ENCODE results near the gene VPS11.
"Not testable (repeated sequence)": the region's sequence is repeated elsewhere in the genome, so short reads cannot be mapped to it uniquely, and the experiment has no call there.

Gene VPS11

DNA sequence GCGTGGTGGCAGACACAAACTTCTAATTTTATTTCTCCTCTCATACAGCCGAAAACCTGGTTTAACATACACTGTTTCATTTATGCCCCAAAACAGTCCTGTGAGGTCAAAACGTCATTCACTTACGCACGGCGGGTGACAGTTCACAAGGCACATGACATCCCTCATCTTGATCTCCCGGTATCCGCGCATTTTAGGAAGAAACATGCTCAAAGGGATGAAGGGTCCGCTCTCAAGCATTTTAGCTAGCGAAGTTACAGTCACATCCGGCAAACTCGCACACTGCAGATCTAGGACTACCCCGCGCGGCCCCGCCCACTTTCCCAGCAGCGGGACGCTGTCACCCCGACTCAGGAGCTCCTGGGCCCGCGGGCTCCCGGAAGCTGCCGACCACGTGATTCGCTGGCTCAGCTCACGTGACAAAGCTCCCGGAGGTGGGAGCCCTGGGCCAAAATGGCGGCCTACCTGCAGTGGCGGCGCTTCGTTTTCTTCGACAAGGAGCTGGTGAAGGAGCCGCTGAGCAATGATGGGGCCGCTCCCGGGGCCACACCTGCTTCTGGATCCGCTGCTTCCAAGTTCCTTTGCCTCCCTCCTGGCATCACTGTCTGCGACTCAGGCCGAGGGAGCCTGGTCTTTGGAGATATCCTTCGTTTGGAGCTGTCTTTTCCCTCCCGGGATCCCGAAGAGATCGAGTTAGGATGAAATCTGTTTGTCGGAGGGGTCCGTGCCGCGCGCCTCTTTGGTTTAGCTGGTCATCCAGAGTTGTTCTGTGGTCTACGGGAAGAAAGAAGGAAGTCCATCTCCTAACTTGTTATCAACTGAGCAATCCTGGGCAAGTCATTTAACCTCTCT lies at the start of gene VPS11:
Gene VPS11, plus strand, starts transcription at position 448 of the 852 bp plus-strand sequence. Its CDS starts 6 bp downstream, at position 454.
- peak; percentile 98 for DNase-seq (ENCODE audit: low spot score)

DNA sequence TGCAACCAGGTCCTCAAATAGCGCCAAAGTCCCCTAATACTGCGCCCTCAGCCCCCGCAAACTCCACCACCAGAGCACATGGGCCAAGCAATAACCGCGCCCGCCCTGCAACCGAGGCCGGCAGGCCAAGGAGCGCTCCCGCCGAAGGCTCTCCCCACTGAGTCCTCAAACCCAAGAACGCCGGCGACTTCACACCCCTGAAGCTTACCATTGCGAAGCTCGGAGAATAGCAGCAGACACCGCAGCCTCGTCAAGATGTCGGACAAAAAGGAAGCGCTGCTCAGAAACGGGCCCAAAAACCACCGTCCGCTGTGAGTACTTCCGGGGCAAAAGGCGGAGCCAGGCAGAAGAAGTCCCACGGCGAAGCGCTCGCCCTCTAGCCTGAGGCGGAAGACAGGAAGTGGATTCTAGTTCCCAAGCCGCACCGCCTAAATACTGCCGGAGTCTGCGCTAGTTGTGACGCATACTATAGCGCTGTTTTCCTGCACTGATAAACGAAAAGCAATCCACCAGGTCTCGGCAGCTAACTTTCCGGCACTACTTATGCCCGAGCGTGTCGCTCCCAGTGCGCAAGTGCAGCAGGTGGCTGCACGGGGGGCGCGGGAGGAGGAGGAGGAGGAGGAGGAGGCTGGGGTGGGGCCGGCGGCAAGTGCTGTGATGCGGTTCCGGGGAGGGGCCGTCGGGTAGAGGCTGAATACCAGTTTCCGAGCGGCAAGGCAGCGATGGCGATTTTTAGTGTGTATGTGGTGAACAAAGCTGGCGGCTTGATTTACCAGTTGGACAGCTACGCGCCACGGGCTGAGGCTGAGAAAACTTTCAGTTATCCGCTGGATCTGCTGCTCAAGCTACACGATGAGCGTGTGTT lies 49.3 kb upstream of the VPS11 start, which contains the start of the genes RPS25 and TRAPPC4:
Gene RPS25, minus strand, starts transcription at position 270 of the 865 bp plus-strand sequence. Its CDS starts 59 bp downstream, at position 211.
Gene TRAPPC4, plus strand, starts transcription at position 693 of the 865 bp plus-strand sequence. Its CDS starts 30 bp downstream, at position 723.
- DNase-seq (ENCODE audit: low spot score): peak; percentile 95

DNA sequence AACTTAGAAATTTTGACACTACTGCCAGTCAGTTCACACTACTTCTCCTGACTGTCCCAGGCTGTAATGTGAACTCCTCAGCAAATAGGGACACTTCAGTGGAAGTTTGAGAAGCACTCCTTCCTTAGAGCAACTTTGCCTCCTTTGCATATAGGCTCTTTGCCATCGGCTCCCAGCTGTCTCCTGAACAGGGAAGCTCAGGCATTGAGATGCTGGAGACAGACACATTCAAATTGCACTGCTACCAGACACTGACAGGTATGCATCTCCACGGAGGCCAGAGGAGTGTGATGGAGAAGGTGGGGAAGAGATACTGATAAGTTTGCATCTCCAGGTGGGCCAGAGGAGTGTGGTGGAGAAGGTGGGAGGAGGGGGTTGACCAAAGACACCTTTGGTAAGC lies 47.6 kb upstream of the VPS11 start:
- no peak for DNase-seq (ENCODE audit: low spot score)

DNA sequence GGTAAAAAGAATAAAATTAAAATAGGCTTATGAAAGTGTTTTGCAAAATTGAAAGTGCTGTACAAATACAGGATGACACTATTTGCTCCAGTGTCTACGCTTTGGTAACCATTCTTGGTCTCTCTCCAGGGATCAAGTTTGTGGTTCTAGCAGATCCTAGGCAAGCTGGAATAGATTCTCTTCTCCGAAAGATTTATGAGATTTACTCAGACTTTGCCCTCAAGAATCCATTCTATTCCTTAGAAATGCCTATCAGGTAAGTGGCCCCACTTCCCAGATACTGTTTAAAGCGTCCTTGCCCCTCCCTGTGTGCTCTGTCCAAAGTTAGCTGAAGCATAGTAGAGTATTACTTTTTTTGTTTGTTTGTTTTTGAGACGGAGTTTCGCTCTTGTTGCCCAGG lies 46.0 kb upstream of the VPS11 start:
- DNase-seq (ENCODE audit: low spot score): no peak

DNA sequence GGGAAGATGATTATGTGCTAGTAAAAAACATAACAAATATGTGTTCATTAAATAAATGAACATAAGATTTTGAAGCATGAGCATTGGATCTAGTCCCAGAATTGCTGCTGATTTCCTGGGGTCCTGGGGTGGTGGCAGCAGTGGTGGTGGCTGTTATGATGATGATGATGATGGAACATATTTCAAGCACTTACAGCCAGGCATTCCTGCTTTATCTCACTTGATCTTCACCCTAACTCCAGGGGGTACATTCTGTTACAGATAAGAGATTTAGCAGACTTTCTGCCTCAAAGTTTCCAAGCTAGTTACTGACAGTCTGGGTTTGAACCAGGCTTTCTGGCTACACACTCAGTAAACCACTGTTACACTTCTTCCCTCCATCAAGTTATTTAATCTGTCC lies 43.9 kb upstream of the VPS11 start:
- no peak for DNase-seq (ENCODE audit: low spot score)

DNA sequence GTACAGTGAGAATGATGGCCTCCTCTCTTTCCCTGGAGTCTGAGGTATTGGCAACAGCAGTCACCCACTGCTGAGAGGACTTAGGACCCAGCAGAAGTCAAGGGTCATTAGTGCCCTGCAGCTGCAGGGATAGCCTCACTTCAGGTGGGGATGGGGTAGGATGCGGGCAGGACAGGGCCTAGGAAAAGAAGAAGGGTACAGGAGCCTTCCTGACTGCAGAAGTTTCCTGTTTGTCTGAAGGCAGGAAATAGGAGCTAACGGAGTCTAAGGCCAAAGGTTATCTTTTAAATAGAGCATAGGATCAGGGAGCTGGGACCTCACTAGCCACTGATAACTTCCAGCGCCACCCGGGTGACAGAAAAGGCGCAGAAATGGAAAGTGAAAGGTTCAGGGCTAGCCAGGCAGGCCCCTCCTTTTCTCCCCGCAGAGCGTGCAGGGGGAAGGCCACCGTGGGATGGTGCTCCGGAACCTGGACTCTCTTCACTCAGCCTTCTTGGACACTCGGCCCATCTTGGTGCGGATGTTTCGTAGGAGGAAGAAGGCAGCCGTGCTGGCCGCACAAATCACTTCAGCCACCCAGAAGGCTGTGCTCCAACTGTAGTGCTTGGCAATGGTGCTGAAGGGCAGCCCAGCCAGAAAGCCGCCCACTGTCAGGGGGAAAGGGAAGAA lies 43.1 kb upstream of the VPS11 start:
- DNase-seq (ENCODE audit: low spot score): no peak

DNA sequence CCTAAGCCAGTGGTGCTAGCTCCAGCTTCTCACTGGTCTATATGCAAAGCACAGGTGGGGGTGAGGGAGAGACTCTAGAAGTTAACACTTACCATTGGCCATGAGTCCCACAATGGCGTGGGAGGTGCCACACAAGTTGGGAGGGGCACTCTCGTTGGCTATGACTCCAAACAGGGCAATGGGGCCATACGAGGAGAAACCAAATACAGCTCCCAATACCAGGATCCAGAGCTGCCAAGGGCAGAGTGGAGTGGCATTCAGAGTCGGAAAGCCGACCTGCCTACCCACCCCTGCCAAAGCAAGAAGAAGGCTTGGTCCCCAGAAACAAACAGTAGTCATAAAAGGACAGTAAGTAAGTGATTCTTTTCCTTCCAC lies 42.5 kb upstream of the VPS11 start:
- DNase-seq (ENCODE audit: low spot score): no peak

DNA sequence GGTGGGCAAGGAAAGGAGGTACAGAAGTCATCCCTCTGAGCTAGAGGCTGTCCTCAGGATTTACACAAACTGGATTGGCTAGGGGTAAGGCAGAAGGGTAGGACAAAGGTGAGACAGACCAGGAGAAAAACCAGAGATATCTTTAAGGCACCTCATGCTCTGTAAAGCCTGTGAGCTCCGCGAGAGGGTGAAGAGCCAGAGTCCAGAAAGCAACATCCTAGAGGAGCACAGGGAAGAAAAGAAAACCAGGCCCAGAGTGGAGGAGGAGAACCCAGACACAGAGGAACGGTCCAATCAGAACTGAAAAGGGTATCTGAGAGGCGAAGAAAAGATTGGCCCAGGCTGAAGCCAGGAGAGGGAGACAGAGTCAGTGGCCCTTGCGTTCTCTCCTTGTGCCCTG lies 42.1 kb upstream of the VPS11 start:
- no peak for DNase-seq (ENCODE audit: low spot score)

DNA sequence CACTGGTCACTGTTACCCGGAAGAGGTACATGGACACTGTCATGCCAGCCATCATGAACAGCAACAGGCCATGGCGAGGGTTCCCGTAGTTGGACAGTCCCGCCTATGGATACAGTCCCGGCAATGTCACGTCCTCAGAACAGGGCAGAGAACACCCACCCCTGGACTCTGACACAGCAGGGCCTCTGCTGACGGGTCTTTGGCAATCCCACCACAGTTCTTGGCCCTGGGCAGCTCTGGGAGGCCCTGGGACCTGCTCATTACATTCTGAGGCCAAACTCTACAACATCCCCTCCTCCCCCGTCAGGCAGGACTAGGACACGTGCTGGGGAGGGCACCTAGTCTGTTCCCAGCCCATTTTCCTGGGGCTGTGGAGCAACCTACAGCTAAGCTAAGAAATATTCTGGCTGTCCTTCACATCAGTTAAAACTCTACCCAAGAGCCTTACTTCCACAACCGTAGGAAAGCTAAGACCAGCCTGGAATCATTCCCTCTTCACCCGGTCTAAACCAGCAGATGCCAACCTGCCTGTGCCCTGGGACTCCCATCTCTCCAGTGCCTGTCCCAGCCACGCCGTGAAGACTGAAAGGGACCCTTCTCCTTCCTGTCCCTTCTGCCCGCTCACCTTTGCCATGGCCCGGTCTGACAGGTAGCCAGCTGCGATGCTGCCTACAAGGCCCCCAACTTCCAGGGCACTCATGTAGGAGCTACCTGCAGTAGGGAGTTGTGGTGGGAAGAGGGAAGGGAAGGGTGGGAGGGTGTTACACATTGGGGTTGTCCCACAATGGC lies 41.4 kb upstream of the VPS11 start:
- no peak for DNase-seq (ENCODE audit: low spot score)

DNA sequence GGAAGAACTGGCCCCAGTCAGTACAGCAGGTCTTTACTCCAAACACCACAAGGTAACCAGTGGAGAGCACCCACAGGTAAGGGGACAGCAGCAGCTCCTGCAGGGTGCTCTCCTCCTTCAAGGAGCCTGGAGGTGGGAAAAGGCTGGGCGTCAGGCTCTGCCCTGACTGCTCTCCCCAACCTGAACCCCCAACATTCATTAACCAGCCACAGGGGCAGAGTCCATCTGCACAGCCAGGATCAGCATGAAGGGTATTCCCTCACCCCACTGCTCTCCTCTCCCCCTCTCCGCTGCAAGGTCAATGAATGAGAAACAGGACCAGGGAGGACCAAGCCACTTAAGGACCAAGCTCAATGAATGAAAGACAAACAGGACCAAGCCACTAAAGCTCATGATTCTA lies 40.6 kb upstream of the VPS11 start:
- no peak for DNase-seq (ENCODE audit: low spot score)

DNA sequence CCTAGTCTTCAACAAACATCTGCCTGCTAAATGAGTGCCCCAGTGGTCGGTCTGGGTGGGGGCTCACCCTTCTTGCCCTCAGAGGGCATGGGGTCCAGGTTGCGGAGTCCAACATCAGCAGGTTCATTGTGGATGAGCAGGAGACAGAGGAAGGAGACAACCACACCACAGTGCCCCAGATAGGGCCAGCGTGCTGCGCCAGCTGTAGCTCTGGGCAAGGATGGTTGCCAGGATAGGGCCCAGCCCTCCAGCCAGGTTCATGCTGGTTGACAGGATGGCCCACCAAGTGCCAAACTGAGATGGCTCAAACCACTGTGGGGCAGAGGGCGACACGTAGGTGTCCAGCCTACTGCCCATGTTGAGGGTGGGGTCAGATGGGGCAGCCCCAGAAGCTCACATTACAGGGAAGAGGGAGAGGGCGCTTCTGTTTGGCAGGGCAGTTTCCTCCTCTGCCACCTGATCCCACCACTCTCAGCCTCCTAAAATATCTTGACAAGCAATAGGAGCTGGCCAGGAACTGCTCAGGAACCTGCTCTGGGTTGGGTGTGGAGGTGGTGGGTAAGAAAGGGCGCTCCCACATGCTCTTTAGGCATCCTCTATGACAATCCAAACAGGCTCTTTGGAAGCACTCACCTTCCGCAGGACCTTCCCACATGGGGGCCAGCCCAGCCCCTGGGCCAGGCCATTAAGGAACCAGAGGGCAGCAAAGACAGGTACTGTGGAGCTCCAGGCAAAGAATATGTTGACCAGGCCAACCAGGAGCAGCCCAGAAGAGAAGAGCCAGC lies 39.9 kb upstream of the VPS11 start:
- no peak for DNase-seq (ENCODE audit: low spot score)

DNA sequence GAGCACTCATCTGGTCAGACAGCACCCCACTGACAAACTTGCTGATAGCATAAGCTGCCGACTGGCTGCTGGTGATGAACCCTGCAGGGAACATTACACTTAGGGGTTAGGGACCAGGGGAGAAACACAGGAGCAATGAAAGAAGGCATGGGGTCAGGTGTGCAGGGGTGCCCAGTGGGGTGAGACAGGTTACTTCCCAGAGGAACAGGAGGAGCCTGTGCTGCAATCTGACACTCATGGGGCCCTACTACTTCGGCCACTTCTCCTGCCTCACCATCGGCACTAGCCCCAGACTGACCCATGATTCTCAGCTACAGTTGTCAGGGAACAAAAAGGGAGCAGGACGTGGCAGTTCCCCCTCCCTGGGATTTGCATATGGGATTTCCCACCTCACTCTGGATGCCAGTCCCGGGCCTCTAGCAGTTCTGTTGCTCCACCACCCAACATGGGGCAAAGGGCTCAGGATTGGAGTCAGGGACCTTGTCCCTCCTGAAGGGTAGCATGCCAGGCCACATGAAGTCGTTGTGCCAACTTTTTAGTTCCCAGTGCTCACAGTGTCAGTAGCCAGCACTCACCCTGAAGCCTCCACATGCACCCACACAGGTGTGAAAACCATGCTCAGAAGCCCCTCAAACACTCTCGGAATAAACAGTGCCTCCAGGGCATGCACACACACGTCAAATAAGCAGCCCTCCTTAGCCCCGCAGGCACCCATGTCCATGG lies 39.1 kb upstream of the VPS11 start:
- DNase-seq (ENCODE audit: low spot score): no peak

DNA sequence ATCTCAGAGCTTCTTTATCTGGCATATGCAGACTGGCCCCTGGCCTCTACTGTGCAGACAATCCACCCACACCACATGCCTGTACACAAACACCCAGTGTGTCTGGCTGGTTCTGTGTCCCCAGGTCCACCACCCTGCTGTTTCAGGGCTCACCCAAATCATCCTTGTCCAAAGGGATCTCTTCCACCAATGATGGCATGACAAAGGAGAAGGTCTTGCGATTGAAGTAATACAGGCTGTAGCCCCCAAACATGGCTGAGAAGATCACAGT lies 38.6 kb upstream of the VPS11 start:
- DNase-seq (ENCODE audit: low spot score): no peak

DNA sequence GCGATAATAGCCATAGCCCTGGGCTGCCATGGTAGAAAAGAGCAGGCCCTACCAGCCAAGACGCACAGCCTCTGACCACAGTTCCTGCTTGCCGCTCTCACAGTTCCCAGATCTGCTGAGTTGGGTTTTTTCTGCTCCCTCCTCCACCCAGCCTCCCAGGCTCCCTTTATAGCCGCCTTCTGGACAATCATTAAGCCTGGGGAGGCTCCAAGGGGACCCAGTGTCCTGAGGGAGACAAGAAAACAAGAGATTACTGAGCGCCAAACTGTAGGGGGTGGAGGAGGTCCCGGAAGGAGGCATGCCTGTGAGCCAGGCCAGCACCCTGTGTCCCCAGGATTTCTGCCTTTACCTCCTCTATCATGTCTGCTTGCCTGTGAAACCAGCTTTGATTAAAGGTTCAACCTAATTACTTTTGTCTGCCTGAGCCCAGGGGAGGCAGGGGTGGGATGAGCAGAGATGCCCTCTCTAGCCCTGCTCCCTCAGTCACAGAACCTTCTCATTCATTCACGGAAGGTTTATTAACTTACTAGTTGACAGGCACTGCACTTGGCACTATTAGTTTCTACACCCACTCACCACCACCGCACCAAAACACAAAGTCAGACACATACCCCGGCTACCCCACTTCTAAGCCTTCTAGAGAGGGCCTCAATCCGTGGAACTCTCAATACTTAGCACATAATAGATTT lies 38.1 kb upstream of the VPS11 start:
- DNase-seq (ENCODE audit: low spot score): no peak

DNA sequence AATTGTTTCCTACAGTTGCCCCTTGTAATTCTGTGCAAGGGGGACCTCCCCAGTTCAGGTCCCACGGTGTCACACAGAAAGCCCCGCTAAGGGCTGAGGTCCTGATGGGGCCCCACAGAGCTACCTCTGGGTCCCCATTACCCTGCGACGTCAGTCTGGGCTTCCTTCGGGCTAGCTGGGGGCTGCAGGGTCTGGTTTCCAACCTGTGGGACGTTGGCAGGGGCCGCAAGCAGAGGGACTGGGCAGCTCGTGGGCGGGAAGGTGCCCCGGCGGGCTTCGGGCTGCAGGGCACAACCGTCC lies 37.6 kb upstream of the VPS11 start:
- no peak for DNase-seq (ENCODE audit: low spot score)

DNA sequence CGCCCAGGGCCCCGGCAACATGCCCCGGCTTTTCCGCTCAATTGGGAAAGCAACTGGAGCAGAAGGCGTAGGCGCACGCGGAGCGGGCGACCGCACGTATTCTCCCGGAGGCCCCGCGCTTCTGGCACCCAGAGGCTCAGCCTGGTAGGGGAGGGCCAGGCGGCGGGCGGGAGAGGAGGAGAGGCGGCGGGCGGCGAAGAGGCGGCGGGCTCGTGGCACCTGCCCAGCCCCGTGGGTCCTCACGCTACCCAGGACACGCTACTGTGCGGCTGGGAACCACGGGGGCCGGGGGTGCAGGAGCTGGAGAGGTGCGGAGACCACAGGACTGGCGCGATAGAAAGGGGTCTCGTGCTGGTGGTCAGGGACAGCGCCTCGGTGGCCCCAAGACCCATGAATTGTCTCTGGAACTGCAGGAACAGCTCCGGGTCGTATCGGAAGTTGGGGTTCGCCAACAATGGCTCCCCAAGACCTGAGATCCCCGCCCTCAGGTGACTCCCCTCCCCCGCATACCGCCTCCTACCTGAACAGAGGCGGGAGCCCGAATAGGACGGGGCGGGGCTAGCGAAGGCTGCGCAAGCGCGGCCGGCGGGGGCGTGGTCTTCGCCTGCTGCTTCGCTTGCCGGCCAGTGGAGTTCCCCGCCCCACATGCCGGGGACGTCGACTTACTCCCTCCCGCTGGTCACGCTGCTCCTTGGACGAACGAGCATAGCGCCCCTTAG lies 37.1 kb upstream of the VPS11 start, which contains the start of gene SLC37A4:
Gene SLC37A4, minus strand, starts transcription at position 549 of the 719 bp plus-strand sequence.
- peak; percentile 99 for DNase-seq (ENCODE audit: low spot score)

DNA sequence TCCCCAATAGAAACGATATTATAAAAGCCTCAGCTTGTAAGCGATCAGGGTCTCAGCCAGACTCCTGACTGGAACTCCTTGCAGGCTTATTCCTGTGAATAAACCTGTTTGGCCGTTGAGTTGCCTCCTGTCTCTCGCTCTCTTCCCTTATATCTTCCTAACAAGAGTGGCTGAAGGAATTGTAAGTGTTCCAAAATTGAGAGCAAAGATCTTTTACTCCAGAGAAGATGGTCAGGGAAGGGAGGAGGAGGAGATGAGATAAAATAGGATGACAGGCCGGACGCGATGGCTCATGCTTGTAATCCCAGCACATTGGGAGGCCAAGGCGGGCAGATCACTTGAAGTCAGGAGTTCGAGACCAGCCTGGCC lies 35.7 kb upstream of the VPS11 start:
- DNase-seq (ENCODE audit: low spot score): no peak

DNA sequence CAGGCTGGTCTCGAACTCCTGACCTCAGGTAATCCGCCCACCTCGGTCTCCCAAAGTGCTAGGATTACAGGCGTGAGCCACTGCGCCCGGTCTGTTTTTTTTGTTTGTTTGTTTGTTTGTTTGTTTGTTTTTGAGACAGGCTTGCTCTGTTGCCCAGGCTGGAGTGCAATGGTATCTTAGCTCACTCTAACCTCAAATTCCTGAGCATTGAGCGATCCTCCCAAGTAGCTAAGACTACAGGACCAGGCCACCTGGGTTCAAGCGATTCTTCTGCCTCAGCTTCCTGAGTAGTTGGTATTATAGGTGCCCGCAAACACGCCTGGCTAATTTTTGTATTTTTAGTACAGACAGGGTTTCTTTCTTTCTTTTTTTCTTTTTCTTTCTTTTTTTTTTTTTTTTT lies 34.2 kb upstream of the VPS11 start:
- DNase-seq (ENCODE audit: low spot score): not testable (repeated sequence)

DNA sequence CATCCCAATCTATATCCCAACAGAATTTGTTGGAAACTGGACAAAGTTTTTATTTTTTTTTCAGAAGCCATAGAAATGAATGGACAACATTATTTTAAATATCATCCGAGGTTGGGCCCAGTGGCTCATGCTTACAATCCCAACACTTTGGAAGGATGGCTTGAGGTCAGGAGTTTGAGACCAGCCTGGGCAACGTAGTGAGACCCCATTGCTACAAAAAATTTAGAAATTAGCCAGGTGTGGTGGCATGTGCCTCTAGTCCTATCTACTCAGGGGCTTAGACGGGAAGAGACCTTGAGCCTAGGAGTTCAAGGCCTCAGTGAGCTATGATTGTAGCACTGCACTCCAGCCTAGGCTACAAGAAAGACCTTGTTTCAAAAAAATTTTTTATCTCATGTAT lies 32.8 kb upstream of the VPS11 start:
- DNase-seq (ENCODE audit: low spot score): no peak

Data from GM03348 (cell line).